IMR-90 (cell line): Measurements from ENCODE around the gene CD44. TPM values are rescaled to one million over a fixed set of nuclear protein-coding genes. Genes with fewer than 3 reads are reported as not detected.

ENCODE experiments used
- ATAC-seq: fragments of 200-7000 bp; cut with Tn5 transposase; 2 replicates; pipeline ENCODE4 v1.9.1; 2020; ENCODE audit warnings: low read depth, mild to moderate bottlenecking, moderate library complexity
- BruUV-seq: library from RNA; stranded (reverse); fragments of 400-500 nt; replicated peaks from 2 replicates; lab custom pipeline; 2021; lab: Mats Ljungman, UMichigan
- CTCF ChIA-PET: fragments of 300-600 bp; formaldehyde crosslinking; extraction: SDS; loops from one replicate; lab custom pipeline; 2021; ENCODE audit warnings: antibody characterized with exemption; lab: Yijun Ruan, JAX
- POLR2A ChIA-PET: fragments of 300-600 bp; sonication (Branson Sonifier 250); formaldehyde crosslinking; loops from one replicate; lab custom pipeline; 2022; ENCODE audit warnings: antibody characterized with exemption; ENCODE audit not compliant: unreplicated experiment; lab: Charles Lee
- DNase-seq: peaks from one replicate; pipeline ENCODE4 v3.0.0; 2013
- H2AFZ ChIP-seq: replicated peaks from 2 replicates; pipeline ENCODE3; 2013; ENCODE audit warnings: low read length, mild to moderate bottlenecking; ENCODE audit not compliant: poor library complexity
- H2AK5ac ChIP-seq: 2 replicates; pipeline ENCODE4 v1.6.1; 2013; ENCODE audit warnings: low read depth, low read length, inconsistent platforms
- H2AK9ac ChIP-seq: replicated peaks from 2 replicates; pipeline ENCODE3; 2013; ENCODE audit warnings: mild to moderate bottlenecking, low read depth, low read length, moderate library complexity; ENCODE audit not compliant: poor library complexity
- H2BK120ac ChIP-seq: 2 replicates; pipeline ENCODE4 v1.6.1; 2013; ENCODE audit warnings: low read depth, low read length, inconsistent platforms
- H2BK15ac ChIP-seq: 3 replicates; pipeline ENCODE4 v1.6.1; 2013; ENCODE audit warnings: low read depth, low read length, inconsistent platforms
- H2BK20ac ChIP-seq: 2 replicates; pipeline ENCODE4 v1.6.1; 2013; ENCODE audit warnings: low read depth, mild to moderate bottlenecking, inconsistent platforms, low read length, moderate library complexity
- H2BK5ac ChIP-seq: 2 replicates; pipeline ENCODE4 v1.6.1; 2013; ENCODE audit warnings: mild to moderate bottlenecking, low read depth, low read length, inconsistent platforms; ENCODE audit not compliant: poor library complexity, severe bottlenecking
- H3K14ac ChIP-seq: replicated peaks from 2 replicates; pipeline ENCODE4 v1.6.1; 2013; ENCODE audit warnings: low read depth, low read length, inconsistent platforms
- H3K18ac ChIP-seq: 2 replicates; pipeline ENCODE4 v1.6.1; 2013; ENCODE audit warnings: low read depth, low read length, control low read depth
- H3K23ac ChIP-seq: 2 replicates; pipeline ENCODE4 v1.6.1; 2013; ENCODE audit warnings: low read depth, low read length, inconsistent platforms
- H3K27ac ChIP-seq: 2 replicates; pipeline ENCODE4 v1.5.1; 2013; ENCODE audit warnings: mild to moderate bottlenecking, control low read depth, low read length; ENCODE audit not compliant: insufficient read depth
- H3K27me3 ChIP-seq: 2 replicates; pipeline ENCODE4 v1.6.1; 2013; ENCODE audit warnings: low read length; ENCODE audit not compliant: control insufficient read depth, insufficient read depth
- H3K36me3 ChIP-seq: 2 replicates; pipeline ENCODE4 v1.6.1; 2013; ENCODE audit warnings: low read length, mixed read lengths; ENCODE audit not compliant: control insufficient read depth, insufficient read depth
- H3K4ac ChIP-seq: 2 replicates; pipeline ENCODE4 v1.6.1; 2013; ENCODE audit warnings: low read depth, low read length, inconsistent platforms
- H3K4me1 ChIP-seq: 2 replicates; pipeline ENCODE4 v1.6.1; 2013; ENCODE audit warnings: low read length, mixed read lengths; ENCODE audit not compliant: control insufficient read depth, insufficient read depth
- H3K4me2 ChIP-seq: 2 replicates; pipeline ENCODE4 v1.6.1; 2013; ENCODE audit warnings: low read depth, mild to moderate bottlenecking, control low read depth, low read length, moderate library complexity
- H3K4me3 ChIP-seq: 2 replicates; pipeline ENCODE4 v1.5.1; 2013; ENCODE audit warnings: low read depth, mild to moderate bottlenecking, control low read depth, low read length, moderate library complexity; ENCODE audit not compliant: insufficient read depth
- H3K56ac ChIP-seq: 2 replicates; pipeline ENCODE4 v1.6.1; 2013; ENCODE audit warnings: low read length, inconsistent platforms; ENCODE audit not compliant: insufficient read depth; ENCODE audit errors: extremely low read depth
- H3K79me1 ChIP-seq, 2 experiments: 2 replicates each; pipeline ENCODE4 v1.6.1; 2013; ENCODE audit warnings: low read length in 2 of 2, inconsistent platforms in 1 of 2, low read depth in 1 of 2
- H3K9ac ChIP-seq: 2 replicates; pipeline ENCODE4 v1.6.1; 2013; ENCODE audit warnings: low read depth, low read length, control low read depth
- H3K9me1 ChIP-seq: 2 replicates; pipeline ENCODE4 v1.6.1; 2013; ENCODE audit warnings: low read length, inconsistent platforms; ENCODE audit not compliant: insufficient read depth
- H3K9me3 ChIP-seq: 2 replicates; pipeline ENCODE4 v1.6.1; 2013; ENCODE audit warnings: low read length; ENCODE audit not compliant: control insufficient read depth, insufficient read depth
- H4K20me1 ChIP-seq: 2 replicates; pipeline ENCODE4 v1.6.1; 2013; ENCODE audit warnings: low read length, inconsistent platforms; ENCODE audit not compliant: insufficient read depth
- H4K5ac ChIP-seq: 2 replicates; pipeline ENCODE4 v1.6.1; 2013; ENCODE audit warnings: mild to moderate bottlenecking, low read depth, low read length, control low read depth
- H4K8ac ChIP-seq, 2 experiments: 2 replicates each; pipeline ENCODE4 v1.6.1; 2013; ENCODE audit warnings: low read depth in 2 of 2, low read length in 2 of 2, control low read depth in 1 of 2, inconsistent platforms in 1 of 2
- H4K91ac ChIP-seq: 2 replicates; pipeline ENCODE4 v1.6.1; 2013; ENCODE audit warnings: low read depth, low read length, inconsistent platforms; ENCODE audit not compliant: insufficient read depth
- CEBPB ChIP-seq: IDR thresholded peaks from 2 replicates; pipeline ENCODE4 v1.6.1; 2012; ENCODE audit warnings: low read depth, low read length, improper control_type of control experiment
- NFE2L2 ChIP-seq: fragments of 150-350 bp; IDR thresholded peaks from 2 replicates; pipeline ENCODE4 v1.6.1; 2016; ENCODE audit warnings: low read depth, mild to moderate bottlenecking, low read length
- WGBS, 2 experiments: methylation state at CpG; one replicate each; pipeline versions ENCODE4 v1.1.5 to v1.1.7; 2013; ENCODE audit warnings: missing lambda C conversion rate in 2 of 2; ENCODE audit not compliant: insufficient read length in 1 of 2; ENCODE audit errors: extremely low coverage in 2 of 2; 5-methylcytosine and 5-hydroxymethylcytosine counted together
- dilution Hi-C: fragments of 300-500 bp; cut with HindIII; formaldehyde crosslinking; loops from one replicate; pipeline ENCODE4 v1.14.3; 2018; ENCODE audit warnings: low sequenced_read_pairs; ENCODE audit not compliant: unreplicated experiment
- in situ Hi-C: fragments of 300-500 bp; cut with MboI; formaldehyde crosslinking; loops from 3 replicates; pipeline ENCODE4 v1.14.3; 2019; ENCODE audit warnings: low sequenced_read_pairs, inconsistent platforms, mixed read lengths
- intact Hi-C: fragments of 100-400 bp; cut with micrococcal nuclease; formaldehyde crosslinking; loops from 2 replicates; pipeline ENCODE4 v1.10.0; 2022
- polyA plus RNA-seq, 3 experiments: library from polyadenylated mRNA; depleted of rRNA; stranded (reverse); fragments of >200 nt; gene quantifications; 2 replicates each; pipeline ENCODE4 v1.2.3, GENCODE V29; 2012; ENCODE audit warnings: low replicate concordance in 1 of 3
- total RNA-seq: library from RNA; depleted of rRNA; stranded (reverse); fragments of >200 nt; gene quantifications from 2 replicates; pipeline ENCODE4 v1.2.3, GENCODE V29; 2012

Gene CD44
- total and polyA plus RNA-seq, 2 of the 4 experiments (the other 2 are of a cell fraction): 357 to 947 TPM

GRCh38 chr11:35274909-35275785, 136.2 kb downstream of the CD44 start:
- H2BK20ac ChIP-seq: no peak overlapping the region
- H3K27ac ChIP-seq: no peak overlapping the region
- ChIA-PET POLR2A (no interaction called here), CTCF (interaction anchor here (0.8 to 0.9 kb wide), 2 partner anchors 18 to 19 kb away, joined by 3 to 4 read pairs; no protein-coding TSS in a partner anchor)
- no peak overlapping the region for H2BK5ac ChIP-seq
- H3K9me3 ChIP-seq: no peaks in the 10 kb centered on the region
- no peak overlapping the region for H3K18ac ChIP-seq
- H4K20me1 ChIP-seq: no peaks in the 10 kb centered on the region
- in situ Hi-C loops (no loop called here), intact Hi-C loops (no loop called here), dilution Hi-C loops (no loop called here)
- no peak overlapping the region for H2BK120ac ChIP-seq
- H3K4me2 ChIP-seq: no peak overlapping the region
- H3K4me3 ChIP-seq: no peak overlapping the region
- 0 out of 2 replicates have a peak, but pooled peaks cover 2% of the 10 kb centered on the region for H3K4me1 ChIP-seq
- no peaks in the 10 kb centered on the region for H3K79me1 ChIP-seq
- ATAC-seq (no peak), DNase-seq (no peak)
- peak overlapping the region; percentile 29; the same call in 1 of the 2 replicates for H3K4ac ChIP-seq
- 0 out of 2 replicates have a peak overlapping the region, but pooled peaks have one; percentile 2 for H4K91ac ChIP-seq
- TF ChIP-seq CEBPB (peak; percentile 44; the same call in 1 of the 2 replicates), NFE2L2 (no peak)
- H2BK15ac ChIP-seq: 0 out of 3 replicates have a peak overlapping the region, but pooled peaks have one; percentile 39
- no CpG with 5 or more reads among the region's 6 CpGs for WGBS, 2 experiments
- H3K27me3 ChIP-seq: no peaks in the 10 kb centered on the region
- H3K9ac ChIP-seq: no peak overlapping the region
- no peak overlapping the region for H3K56ac ChIP-seq
- peak overlapping the region; percentile 54; the same call in 1 of the 2 replicates for H3K14ac ChIP-seq
- no peaks in the 10 kb centered on the region for H3K36me3 ChIP-seq
- H3K9me1 ChIP-seq: 0 out of 2 replicates have a peak, but pooled peaks cover 2% of the 10 kb centered on the region
- no peak overlapping the region for H4K5ac ChIP-seq
- H2AK5ac ChIP-seq: no peak overlapping the region
- no peak overlapping the region for H2AFZ ChIP-seq
- no TSS peak for BruUV-seq
- H2AK9ac ChIP-seq: no peak overlapping the region
- no peak overlapping the region for H4K8ac ChIP-seq
- 0 out of 2 replicates have a peak overlapping the region, but pooled peaks have one; percentile 12 for H3K23ac ChIP-seq
